ENCODE data around the gene ABCG1. TPM values are rescaled to one million over a fixed set of nuclear protein-coding genes. Genes with fewer than 3 reads are reported as not detected.

The ABCG1 gene
- total RNA-seq, 4 donors from 2014 or later, result 3.4 to 43.3 (median 10.3) TPM

- no peak overlapping the region for H3K4me3 ChIP-seq
- DNase-seq, result no peak
- no peaks in the 10 kb centered on the region for H3K9me3 ChIP-seq
- H3K36me3 ChIP-seq, result no peaks in the 10 kb centered on the region
- no peaks in the 10 kb centered on the region for H3K27me3 ChIP-seq
- TF ChIP-seq CTCF (IDR thresholded peaks at IDR 0.05 in 4 of 5, conservative IDR thresholded peaks at IDR 0.05 in 1 of 5), result no peak
- TF ChIP-seq POLR2A (IDR thresholded peaks at IDR 0.05), result no peak
- in situ Hi-C loops (cut with MboI; ENCODE audit: low sequenced_read_pairs in 4 of 4), result no loop called here
- peaks cover 38 to 44% of the 10 kb centered on the region in 2 donors for H3K4me1 ChIP-seq
- ATAC-seq, result no peak
- intact Hi-C loops (cut with DNase I; ENCODE audit: low total_unique reads), result no loop called here
- peak overlapping the region in 3 of 4 donors; percentile 89 to 99 (median 93) for H3K27ac ChIP-seq
These were observed 6.1 kb downstream of the ABCG1 start for GRCh38 chr21:42225042-42225441.

- in situ Hi-C loops (cut with MboI; ENCODE audit: low sequenced_read_pairs in 4 of 4), result no loop called here
- peak overlapping the region in 3 of 4 donors; percentile 89 to 99 (median 93) for H3K27ac ChIP-seq
- intact Hi-C loops (cut with DNase I; ENCODE audit: low total_unique reads), result no loop called here
These were observed 6.7 kb downstream of the ABCG1 start for GRCh38 chr21:42225571-42226155.

GRCh38 chr21:42226626-42227025, 7.7 kb downstream of the ABCG1 start:
- Histone ChIP-seq H3K4me1 (peaks cover 42 to 45% of the 10 kb centered on the region in 2 donors), H3K27me3 (no peaks in the 10 kb centered on the region), H3K27ac (peak overlapping the region; percentile 82 to 99 (median 91)), H3K36me3 (no peaks in the 10 kb centered on the region), H3K4me3 (no peak overlapping the region), H3K9me3 (no peaks in the 10 kb centered on the region)
- TF ChIP-seq POLR2A (IDR thresholded peaks at IDR 0.05), result no peak
- TF ChIP-seq CTCF (IDR thresholded peaks at IDR 0.05 in 4 of 5, conservative IDR thresholded peaks at IDR 0.05 in 1 of 5), result no peak
- no peak for ATAC-seq
- intact Hi-C loops (cut with DNase I; ENCODE audit: low total_unique reads), result no loop called here
- in situ Hi-C loops (cut with MboI; ENCODE audit: low sequenced_read_pairs in 4 of 4), result no loop called here
- DNase-seq, result no peak

More at GRCh38 chr21:42225571-42226155, 6.7 kb downstream of the ABCG1 start:
- no peak for DNase-seq
- Histone ChIP-seq H3K9me3 (no peaks in the 10 kb centered on the region), H3K36me3 (no peaks in the 10 kb centered on the region), H3K4me3 (no peak overlapping the region), H3K27me3 (no peaks in the 10 kb centered on the region), H3K4me1 (peaks cover 42 to 45% of the 10 kb centered on the region in 2 donors)
- TF ChIP-seq CTCF (IDR thresholded peaks at IDR 0.05 in 4 of 5, conservative IDR thresholded peaks at IDR 0.05 in 1 of 5) (no peak), POLR2A (IDR thresholded peaks at IDR 0.05) (no peak)
- ATAC-seq, result no peak

- in situ Hi-C loops (cut with MboI; ENCODE audit: low sequenced_read_pairs in 4 of 4) (no loop called here), intact Hi-C loops (cut with DNase I; ENCODE audit: low total_unique reads) (no loop called here)
- H3K4me1 ChIP-seq, result peaks cover 54 to 55% of the 10 kb centered on the region in 2 donors
- DNase-seq (peak; percentile 95 to 99), ATAC-seq (peak; percentile 90 to 94)
- H3K4me3 ChIP-seq, result no peak overlapping the region
- H3K27ac ChIP-seq, result peak overlapping the region; percentile 82 to 99 (median 91)
- no peaks in the 10 kb centered on the region for H3K9me3 ChIP-seq
- TF ChIP-seq CTCF (IDR thresholded peaks at IDR 0.05 in 4 of 5, conservative IDR thresholded peaks at IDR 0.05 in 1 of 5), result no peak
- TF ChIP-seq POLR2A (IDR thresholded peaks at IDR 0.05), result peak; percentile 23 to 55
- no peaks in the 10 kb centered on the region for H3K36me3 ChIP-seq
- no peaks in the 10 kb centered on the region for H3K27me3 ChIP-seq
These were observed 9.2 kb downstream of the ABCG1 start for GRCh38 chr21:42227909-42228708.
